Nephron progenitor cell (in vitro differentiated cells): ENCODE results near the gene CEACAM4.

Experiments used
- DNase-seq: peaks from one replicate; pipeline ENCODE4 v3.0.0; 2021
- H3K27ac Mint-ChIP-seq: 2 replicates; pipeline ENCODE4 v1.8.0; 2021; ENCODE audit warnings: mild to moderate bottlenecking, moderate library complexity, mixed read lengths
- H3K27me3 Mint-ChIP-seq: 2 replicates; pipeline ENCODE4 v1.8.0; 2021; ENCODE audit warnings: mild to moderate bottlenecking, low read depth, mixed read lengths; ENCODE audit not compliant: poor library complexity
- H3K36me3 Mint-ChIP-seq: 2 replicates; pipeline ENCODE4 v1.8.0; 2021; ENCODE audit warnings: low read depth, mixed read lengths
- H3K4me1 Mint-ChIP-seq: 2 replicates; pipeline ENCODE4 v1.8.0; 2021; ENCODE audit warnings: mixed read lengths
- H3K4me3 Mint-ChIP-seq: 2 replicates; pipeline ENCODE4 v1.8.0; 2021; ENCODE audit warnings: mild to moderate bottlenecking, moderate library complexity, mixed read lengths
- H3K9me3 Mint-ChIP-seq: 2 replicates; pipeline ENCODE4 v1.8.0; 2021; ENCODE audit warnings: mild to moderate bottlenecking, moderate library complexity, mixed read lengths
- CTCF ChIP-seq: fragments of 200-600 bp; sonication (generic); IDR thresholded peaks from 2 replicates; pipeline ENCODE4 v1.5.0; 2021; ENCODE audit warnings: antibody characterized with exemption

The CEACAM4 gene

GRCh38 chr19:41601771-41602170, 25.1 kb downstream of the CEACAM4 start:
- peaks cover 9% of the 10 kb centered on the region for H3K27me3 Mint-ChIP-seq

GRCh38 chr19:41599175-41599966, 27.5 kb downstream of the CEACAM4 start:
- Mint-ChIP-seq H3K9me3 (peaks cover 43% of the 10 kb centered on the region), H3K27me3 (peaks cover 12% of the 10 kb centered on the region), H3K4me3 (no peak overlapping the region), H3K36me3 (no peaks in the 10 kb centered on the region), H3K27ac (no peak overlapping the region), H3K4me1 (no peaks in the 10 kb centered on the region)
- DNase-seq = no peak
- no peak for TF ChIP-seq CTCF

More at GRCh38 chr19:41601771-41602170, 25.1 kb downstream of the CEACAM4 start:
- no peak overlapping the region for H3K4me3 Mint-ChIP-seq
- no peaks in the 10 kb centered on the region for H3K36me3 Mint-ChIP-seq
- H3K9me3 Mint-ChIP-seq = peaks cover 60% of the 10 kb centered on the region
- TF ChIP-seq CTCF = no peak
- H3K27ac Mint-ChIP-seq = no peak overlapping the region
- DNase-seq = no peak
- H3K4me1 Mint-ChIP-seq = no peaks in the 10 kb centered on the region

- DNase-seq = peak; percentile 59
- TF ChIP-seq CTCF = peak; percentile 73
- Mint-ChIP-seq H3K4me1 (no peaks in the 10 kb centered on the region), H3K27me3 (peaks cover 15% of the 10 kb centered on the region), H3K36me3 (no peaks in the 10 kb centered on the region), H3K27ac (no peak overlapping the region), H3K4me3 (no peak overlapping the region), H3K9me3 (peaks cover 39% of the 10 kb centered on the region)
Observed at GRCh38 chr19:41597600-41598041, 29.3 kb downstream of the CEACAM4 start.

GRCh38 chr19:41595890-41596280, 31.0 kb downstream of the CEACAM4 start:
- H3K27me3 Mint-ChIP-seq = peaks cover 15% of the 10 kb centered on the region
- H3K36me3 Mint-ChIP-seq = no peaks in the 10 kb centered on the region
- no peaks in the 10 kb centered on the region for H3K4me1 Mint-ChIP-seq
- no peak overlapping the region for H3K4me3 Mint-ChIP-seq
- H3K27ac Mint-ChIP-seq = no peak overlapping the region
- H3K9me3 Mint-ChIP-seq = peaks cover 34% of the 10 kb centered on the region
- no peak for DNase-seq
- TF ChIP-seq CTCF = no peak

- Mint-ChIP-seq H3K9me3 (peaks cover 34% of the 10 kb centered on the region), H3K4me3 (no peak overlapping the region), H3K27ac (no peak overlapping the region), H3K27me3 (peaks cover 12% of the 10 kb centered on the region), H3K4me1 (no peaks in the 10 kb centered on the region), H3K36me3 (no peaks in the 10 kb centered on the region)
- peak; percentile 18 for DNase-seq
- no peak for TF ChIP-seq CTCF
Observed at GRCh38 chr19:41595258-41595889, 31.5 kb downstream of the CEACAM4 start.
